GM19395 (cell line): ENCODE results near the gene CACNA2D3.

Experiments used
- ATAC-seq: cut with Tn5 transposase; IDR thresholded peaks from one replicate; pipeline ENCODE4 v1.9.1; 2021; ENCODE audit warnings: mild to moderate bottlenecking, moderate library complexity; ENCODE audit not compliant: unreplicated experiment

CACNA2D3 gene

DNA sequence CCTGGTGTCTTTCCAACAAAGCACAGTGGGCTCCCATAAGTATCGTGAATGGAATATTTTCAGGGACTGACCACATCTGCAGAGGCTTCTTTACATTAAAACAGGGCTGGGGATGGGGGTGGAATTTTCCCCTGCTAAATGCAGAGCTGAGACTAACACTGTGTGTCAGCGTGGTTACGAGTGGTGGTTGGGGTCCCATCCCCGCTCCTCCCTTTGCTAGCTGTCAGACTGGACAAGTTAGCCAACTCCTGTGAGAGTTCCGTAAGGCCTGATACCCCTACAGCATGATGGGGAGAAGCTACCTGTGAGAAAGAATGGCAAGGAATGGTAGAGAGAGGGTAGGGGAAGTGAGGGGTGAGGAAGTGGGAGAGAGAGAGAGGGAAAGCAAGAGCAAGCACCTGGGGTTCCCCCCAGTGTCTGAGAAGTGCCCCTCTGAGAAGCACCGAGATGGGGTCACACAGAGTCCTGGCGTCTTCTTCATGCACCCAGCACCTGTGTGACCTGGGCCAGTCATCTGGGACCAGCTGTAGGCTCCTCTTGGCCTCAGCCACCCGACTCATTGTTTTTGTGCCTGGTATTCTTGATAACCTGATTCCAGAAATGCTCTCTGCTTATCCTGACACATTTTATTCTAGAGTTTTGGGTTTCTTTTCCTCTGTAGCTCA, 395.8 kb downstream of the CACNA2D3 start:
- ATAC-seq = no peak

DNA sequence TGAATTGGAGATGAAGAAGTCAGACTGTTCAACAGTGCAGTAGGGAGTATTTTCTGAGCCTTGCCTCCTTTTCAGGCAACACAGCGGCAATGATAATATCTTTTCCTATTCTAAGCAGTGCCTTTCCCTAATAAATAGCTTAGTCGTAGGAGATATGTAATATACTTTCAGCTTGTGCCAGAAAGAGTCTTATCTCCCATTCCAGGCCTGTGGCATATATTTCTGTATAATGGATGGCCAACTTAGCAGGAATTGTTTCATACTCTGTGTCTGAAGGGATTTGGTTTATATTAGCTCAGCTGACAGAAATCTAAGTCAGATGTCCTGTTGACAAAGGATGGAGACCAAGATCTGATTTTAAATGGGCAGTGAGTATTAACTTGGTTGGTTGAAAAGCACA, 397.1 kb downstream of the CACNA2D3 start:
- no peak for ATAC-seq

DNA sequence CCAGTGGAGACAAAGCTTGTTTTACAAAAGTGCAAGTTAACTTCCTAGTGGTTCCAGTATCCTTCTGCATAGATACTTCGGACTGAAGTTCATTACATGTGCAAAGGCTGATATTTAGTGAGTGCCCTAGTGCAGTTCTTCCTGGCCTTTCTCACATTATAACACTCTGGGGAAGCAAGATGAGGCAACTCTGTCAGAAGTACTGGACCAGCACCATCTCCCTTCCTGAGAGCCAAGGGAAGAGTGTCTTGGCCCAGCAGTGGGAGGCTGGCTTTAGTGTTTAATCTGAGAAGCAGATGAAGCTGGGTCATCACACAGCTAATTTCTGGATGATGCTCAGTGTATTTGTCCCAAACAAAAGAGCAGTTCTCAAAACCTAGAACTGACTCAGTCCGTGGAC, 397.7 kb downstream of the CACNA2D3 start:
- ATAC-seq = no peak

DNA sequence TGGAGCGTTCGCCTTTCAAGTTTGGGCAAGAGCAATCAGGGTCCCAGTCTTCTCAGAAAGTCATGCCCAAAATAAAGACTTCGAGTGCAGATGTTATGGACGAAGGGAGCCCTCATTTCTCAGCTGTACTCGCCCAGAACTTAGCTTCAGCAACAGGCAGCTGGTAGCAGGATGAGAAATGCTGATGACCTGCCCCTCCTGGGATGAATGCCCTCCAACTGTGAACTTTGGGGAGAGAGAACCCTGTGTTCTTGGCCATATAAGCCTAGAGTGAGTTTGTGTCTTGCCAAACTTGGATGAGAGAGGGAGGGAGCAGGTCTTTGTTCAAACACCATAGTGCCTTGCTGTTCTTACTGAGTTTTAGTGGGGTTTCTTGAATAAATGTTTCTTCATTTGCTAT, 405.2 kb downstream of the CACNA2D3 start:
- ATAC-seq = no peak

DNA sequence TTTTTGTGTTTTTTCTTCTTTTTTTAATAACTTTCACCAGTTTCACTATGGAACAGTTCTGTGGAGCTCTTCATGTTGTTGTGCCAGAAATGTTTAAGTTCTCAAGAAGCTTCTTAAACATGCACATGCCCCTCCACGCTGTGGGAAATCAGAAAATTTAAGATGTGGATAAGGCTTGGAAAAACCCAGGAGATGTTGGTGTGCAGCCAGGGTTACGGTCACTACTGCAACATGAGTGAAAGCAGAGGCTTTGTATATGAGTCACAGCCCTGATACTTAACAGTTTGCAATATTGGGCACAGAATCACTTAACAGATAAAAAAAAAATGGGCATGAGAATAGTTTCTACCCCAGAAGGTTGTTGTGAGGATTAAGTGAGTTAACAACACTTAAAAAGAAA, 405.6 kb downstream of the CACNA2D3 start:
- no peak for ATAC-seq

DNA sequence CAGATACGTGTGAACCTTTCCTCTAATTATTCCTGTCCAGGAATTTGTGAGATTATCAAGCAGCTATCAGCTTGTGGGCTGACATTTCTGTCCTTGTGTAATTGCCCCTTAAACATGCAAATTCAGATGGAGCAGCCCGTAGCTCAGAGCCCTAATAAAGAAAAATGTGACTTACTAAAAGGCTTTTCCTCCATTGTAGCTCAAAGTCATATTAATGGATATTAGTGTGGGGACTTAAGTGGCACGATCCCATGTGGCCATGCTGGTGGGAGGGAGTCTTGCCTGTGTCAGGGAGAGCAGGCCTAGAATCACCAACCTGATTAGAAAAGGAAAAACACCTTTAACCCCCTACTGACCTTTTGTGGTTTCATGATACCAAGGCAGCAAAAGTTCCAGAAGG, 406.3 kb downstream of the CACNA2D3 start:
- no peak for ATAC-seq

DNA sequence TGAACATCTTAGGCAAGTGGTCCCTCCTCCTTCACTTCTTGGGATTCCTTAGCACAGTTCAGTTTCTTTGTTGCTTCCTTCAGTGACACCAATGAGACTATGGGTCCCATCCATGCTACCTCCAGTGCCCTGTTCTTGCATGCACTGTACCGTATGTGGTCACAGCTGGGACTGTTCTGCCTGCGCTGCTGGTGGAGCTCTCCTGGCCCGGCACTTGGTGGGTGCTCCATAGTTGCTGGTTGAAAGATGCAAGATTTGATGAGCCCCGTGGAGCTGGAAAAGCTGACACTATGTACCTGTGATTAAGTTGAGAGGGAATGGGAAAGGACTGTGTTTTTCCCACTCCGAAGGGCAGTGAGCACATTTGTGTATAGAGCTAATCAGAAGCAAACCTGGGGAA, 407.7 kb downstream of the CACNA2D3 start:
- ATAC-seq = no peak

DNA sequence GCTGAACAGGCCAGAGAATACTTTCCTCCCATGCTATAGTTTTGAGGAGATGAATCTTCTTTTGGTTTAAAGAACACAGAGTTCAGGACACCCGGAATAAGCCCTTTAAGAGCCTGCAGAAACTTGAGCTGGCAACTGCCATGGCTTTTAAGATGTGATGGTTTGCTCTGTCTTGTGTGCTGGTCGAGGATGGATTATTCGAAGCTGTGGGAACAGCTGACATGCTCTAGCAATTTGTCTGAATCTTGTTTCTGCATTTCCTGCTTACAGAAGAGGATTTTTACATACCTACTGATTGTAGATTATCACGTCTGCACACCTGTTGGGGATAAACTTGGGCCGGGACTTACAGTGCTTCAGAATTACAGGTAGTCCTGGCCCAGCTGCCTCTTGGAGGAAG, 408.6 kb downstream of the CACNA2D3 start:
- no peak for ATAC-seq

DNA sequence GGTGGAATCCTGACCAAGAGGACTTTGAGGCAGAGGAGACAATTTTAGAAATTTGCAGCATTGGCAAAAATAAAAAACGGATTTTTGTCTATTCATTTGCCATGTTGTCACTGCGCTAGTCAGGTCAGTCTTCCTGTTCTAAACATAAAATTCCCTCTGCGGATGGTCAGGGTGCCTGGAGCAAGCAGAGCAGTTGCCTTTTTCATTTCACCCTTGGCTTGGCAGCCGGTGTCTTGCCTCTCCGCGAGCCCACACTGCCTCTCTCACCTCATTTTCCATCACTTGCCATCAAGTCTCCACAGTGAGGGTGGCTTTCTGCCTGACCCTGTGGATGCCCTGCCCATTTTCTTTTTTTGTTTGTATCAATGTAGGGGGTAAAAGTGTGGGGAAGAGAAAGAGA, 409.4 kb downstream of the CACNA2D3 start:
- ATAC-seq = no peak

DNA sequence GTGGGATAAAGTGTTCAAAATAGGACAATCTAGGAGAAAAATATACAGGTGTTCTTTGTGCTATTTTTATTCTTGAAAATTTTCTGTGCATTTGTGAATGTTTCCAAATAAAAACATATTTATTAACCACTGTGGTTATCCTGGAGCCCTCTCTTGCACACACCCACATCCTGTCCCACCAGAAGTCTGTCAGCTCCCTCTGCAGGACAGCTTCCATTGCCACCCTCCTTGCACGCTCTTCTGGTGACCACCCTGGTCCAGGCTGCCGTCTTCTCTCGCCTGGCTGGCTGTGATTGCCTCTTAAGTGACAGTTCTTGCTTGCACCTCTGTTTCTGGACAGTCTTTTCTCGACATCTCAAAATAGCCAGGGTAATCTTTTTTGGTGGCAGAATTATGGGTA, 411.5 kb downstream of the CACNA2D3 start:
- ATAC-seq = no peak

DNA sequence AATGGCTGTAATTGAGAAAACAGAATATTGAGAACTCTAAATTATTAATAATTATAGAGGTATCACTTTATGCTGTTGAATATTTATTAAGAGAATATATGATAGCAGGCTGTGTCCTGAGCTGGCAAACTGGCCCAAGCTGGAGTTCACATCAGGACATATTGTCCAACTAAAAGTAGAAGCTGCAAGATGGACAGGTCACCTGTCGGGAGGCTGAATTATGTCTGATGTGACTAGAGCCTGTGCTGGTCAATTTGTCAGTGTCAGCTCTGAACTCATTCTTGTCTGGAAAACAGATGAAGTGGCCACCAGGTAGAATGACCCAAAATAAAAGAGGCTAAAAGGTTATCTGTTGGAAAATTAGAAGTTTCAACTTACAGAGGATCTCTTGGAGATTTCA, 413.3 kb downstream of the CACNA2D3 start:
- no peak for ATAC-seq

DNA sequence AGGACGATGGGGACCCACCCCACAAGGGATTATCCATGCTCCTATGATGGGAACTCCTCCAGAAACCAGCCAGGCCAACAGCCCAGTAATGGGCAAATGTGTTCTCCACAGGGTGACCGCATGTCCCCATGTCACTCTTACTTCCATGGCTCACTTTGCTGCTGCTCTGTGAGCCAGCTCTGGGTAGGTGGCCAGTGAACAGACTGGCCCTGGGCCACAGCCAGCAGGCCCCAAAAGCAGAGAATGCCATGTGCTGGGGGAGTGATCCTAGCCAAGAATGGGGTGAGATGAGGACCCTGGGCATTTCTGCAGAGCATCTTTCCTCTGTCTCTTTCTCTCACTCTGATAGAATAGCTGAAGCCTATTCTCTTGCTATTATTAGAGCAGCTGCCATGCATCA, 414.1 kb downstream of the CACNA2D3 start:
- no peak for ATAC-seq

DNA sequence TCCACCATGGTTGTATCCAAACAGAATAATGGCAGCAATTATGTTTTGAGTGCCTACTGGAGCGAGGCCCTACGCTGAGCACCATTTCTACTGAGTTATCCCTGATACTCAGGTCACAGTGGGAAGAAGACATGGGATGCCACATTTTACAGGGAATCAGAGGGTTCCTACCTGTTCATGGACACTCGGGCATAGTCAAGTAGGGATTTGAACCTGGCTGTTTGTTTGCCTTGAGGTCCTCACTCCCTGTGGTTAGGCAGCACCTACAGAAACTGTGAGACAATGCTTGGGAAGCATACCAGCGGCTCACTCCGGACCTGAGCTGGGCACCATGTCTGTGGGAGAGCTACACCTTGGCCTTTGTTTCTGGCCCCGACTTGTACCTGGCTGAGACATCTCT, 415.2 kb downstream of the CACNA2D3 start:
- no peak for ATAC-seq

DNA sequence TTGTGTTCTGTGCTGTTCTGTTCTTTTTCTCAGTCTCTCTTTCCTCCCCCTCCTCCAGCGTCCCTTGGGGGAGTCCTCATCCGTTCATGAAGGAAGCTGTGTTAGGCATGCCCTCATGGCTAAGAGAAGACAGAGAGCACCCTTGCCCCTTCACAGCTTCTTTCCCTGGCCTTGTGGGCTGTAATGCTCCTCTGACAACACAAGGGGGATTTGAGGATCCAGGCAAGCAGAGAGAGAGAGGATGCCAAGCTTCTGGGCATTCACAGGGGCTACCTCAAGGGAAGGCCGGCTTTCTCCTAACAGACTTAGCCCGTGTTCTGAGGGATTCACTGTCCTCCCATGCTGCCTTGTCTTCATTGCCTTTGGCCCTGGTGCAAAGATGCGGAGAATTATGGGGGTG, 416.0 kb downstream of the CACNA2D3 start:
- no peak for ATAC-seq

DNA sequence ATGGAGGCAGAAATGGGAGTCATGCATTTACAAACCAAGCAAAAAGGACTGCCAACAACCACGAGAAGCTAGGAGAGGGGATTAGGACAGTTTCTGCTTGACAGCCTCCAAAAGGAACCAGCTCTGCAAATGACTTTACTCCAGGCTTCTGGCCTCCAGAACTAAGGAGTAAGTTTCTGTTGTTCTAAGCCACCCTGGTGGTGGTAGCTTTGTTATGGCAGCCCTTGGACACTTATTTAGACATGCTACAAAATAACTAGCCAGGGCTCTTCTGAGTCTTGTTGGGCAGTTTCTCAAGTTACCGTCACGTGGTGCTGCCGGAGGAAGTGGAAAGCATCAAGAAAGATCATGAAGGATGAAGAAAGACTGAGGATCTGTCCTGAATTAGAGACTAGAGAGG, 419.0 kb downstream of the CACNA2D3 start:
- ATAC-seq = no peak

DNA sequence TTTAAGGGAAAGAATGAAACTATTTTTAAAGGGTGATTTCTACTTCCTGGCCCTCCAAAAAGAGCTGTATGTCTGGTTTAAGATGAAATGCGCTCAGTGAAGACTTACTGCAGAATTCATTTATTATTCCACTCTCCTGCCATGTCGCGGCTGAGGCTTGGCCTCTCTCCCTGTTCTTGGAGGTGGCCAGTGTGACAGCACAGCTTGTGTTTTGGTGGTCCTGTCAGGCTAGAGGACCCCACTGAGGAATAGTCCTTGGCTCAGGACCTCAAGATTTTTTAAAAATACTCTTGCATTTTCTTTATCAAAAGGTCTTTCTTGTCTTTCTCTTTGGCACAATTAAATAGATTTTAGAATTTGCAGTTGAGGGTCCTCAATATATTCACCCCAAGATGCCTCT, 421.1 kb downstream of the CACNA2D3 start:
- ATAC-seq = no peak

DNA sequence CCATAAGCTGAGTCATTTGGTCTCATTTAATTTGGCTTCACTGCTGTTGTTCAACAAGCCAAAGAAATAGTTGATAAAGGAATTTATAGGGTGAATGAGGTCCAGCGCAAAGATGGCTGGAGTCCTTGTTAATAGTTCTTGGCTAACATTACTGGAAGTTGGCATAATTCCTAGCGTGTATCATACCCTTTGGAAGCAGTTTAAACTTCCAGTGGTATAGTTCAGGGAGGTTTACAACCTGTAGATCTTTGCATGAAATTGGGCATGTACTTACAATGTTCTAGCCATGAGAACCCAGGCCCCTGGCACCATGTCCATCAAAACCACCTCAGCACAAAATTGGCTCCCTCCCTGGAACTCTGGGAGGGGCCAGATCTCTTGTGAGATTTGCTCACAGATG, 424.7 kb downstream of the CACNA2D3 start:
- no peak for ATAC-seq

DNA sequence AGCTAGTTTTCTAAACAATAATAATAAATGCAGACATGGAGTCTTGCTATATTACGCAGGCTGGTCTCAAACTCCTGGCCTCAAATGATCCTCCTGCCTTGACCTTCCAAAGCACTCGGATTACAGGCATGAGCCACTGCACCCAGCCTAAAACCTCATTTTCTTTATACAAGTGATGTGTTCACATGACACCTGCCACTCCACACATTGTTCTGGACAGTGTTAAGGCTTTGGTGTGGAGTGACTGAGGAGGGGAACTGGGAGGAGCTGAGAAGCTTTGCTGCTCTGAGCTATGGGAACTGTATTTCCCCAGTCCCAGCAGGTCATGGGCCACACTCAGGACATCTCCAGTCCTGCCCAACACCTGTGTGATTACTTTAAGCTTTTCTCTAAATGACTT, 425.5 kb downstream of the CACNA2D3 start:
- no peak for ATAC-seq

DNA sequence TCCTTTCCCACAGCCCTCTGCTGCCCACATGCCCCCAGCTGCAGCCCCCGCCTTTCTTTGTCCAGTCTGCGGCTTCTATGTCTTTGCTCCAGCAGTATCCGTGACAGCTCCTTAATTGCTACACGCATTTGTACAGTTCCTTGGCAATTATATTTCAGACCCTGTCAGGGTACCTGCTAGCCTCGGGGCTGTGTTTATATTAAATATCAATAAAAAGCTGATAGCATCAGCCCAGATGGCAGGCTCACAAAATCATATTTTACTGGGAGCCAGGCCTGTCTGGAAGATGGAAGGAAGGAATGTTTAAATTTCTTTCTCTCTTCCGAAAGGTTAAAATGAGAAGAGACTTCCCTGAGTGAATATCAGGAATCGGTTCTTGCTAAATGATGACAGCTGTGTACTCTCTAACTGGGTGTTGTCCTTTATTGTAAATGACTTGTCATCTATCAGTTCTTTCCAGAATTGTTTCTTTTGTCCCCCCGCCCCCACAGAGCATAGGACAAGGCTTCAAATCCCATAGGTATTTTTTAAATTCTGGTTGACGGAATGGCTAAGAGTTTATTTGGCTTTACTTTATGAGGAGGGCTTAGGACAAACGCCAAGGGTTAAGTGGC, 427.4 kb downstream of the CACNA2D3 start:
- no peak for ATAC-seq

DNA sequence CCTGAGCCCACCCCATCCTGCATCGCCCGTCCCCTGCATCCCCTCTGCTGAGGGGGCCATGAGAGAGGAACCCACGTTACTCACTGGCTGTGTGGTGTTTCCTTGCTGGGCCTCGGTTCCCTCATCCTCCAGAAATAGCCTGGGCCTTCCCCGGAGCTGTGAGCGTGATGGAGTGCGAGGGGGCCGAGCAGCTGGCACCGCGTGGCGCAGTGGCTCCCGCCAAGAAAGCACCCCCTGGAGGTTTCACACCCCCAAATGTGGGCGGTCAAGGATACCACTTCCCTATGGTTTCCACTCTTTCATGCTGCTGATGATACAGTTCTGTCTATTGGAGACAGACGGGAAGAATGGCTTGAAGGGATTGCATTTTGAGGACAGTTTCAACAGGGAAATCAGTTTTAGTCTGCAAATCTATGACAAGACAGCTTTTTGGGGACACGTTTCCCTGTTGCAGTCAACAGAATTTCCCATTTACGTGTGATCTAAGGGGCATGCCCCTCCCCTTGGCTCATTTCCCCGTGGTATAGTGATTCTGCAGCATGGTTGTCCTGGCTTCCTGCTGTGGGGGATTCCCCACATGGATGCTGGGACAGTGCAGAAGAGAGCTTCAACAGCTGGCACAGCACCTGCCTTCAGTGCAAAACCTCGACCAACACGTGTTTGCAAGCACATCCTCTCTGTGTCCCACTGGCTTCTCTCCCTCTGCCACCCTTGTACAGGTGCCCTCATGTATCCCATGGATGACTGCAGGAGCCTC, 428.0 kb downstream of the CACNA2D3 start:
- no peak for ATAC-seq

DNA sequence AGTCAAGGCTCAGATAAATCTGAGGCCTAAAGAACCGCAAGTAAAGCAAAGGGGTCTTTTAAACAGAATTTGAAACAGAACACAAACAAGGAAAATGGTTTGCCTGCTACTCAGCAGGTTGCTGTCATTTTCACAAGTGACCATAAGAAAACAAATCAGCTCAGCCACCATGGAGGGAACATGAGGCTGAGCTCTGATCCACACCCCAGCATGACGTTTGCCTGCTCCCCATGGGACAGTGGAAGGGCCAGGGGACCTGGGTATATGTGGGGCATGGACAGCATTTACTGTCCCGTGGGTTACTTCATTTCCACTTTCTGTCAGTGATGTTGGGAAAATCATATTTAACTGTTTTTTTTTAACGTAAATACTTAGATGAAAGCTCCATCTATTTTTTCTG, 434.3 kb downstream of the CACNA2D3 start:
- ATAC-seq = no peak
